NCI-H345 (cell line): Measurements from ENCODE around the gene C5orf15.
"Not testable (repeated sequence)": the region's sequence is repeated elsewhere in the genome, so short reads cannot be mapped to it uniquely, and the experiment has no call there.

Source experiments
- DNase-seq: peaks from one replicate; lab custom pipeline; 2025; lab: John Stamatoyannopoulos, UW

Gene C5orf15

GRCh38 chr5:133994297-133994989, 26.0 kb upstream of the C5orf15 start:
- DNase-seq, result no peak

DNA sequence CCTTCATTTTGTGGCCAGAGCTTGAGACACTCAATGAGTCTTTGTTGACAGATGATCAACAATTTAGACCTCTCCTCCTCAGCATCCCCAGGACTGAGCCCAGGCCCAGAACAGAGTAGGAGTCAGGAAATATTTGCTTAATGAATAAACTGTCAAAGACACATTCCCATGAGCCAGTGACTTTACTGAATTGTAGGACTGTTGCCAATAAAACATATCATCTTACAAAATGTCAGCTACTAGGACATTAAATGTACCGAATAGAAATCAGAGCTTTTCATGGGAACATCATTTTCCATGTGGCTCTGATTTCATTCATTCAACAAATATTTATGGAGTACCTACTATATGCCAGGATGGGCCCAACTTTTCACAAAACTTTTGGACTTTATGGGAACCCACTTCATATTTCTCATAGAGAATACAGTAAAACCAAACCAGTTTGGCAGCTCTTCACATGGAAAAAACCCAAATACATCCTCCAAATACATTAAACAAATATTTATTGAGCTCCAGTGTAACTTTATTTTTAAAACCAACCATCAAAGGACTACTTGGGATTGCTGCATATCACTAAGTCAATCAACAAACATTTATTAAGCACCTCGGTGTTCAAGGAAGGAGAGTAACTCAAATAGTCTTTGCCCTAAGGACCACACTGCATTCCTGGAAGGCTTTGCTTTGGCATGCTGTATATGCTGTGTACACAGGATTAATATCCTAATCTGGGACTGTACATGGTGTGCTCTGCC, 24.9 kb upstream of the C5orf15 start:
- DNase-seq, result peak; percentile 20

DNA sequence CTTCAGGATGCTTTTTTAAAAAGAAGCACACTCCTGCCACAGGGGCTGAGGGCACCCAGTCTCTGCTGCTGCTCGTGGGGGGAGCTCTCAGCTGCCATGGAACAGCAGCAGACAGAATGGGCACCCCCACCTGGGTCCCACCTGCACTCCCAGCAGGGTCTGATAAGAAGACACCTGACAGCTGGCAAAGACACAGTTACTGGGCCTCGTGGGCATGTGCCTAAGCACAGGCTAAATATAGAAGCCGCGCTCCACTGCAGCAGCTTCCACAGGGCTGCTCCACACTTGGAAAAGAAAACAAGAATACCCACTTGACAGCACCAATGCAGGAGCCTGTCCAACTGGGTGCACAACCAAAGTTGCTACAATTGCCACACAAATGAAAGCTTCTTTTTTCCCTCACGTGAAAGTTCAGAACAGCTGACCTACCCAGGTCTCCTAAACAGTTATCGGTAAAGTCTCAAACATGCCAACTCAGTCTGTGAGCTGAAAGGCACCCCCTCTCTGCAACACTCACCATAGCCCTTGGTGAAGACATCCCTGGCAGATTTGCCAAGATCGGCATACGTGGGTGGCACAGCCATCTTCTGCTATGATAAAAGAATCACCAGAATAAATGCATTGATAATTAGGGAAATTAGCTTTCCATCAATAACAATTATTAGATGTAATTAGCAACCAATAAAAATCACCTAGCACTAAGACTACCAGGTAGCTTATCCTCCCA, 24.2 kb upstream of the C5orf15 start:
- peak; percentile 79 for DNase-seq

- DNase-seq, result no peak
These were observed 22.9 kb upstream of the C5orf15 start for GRCh38 chr5:133991171-133991910.

DNA sequence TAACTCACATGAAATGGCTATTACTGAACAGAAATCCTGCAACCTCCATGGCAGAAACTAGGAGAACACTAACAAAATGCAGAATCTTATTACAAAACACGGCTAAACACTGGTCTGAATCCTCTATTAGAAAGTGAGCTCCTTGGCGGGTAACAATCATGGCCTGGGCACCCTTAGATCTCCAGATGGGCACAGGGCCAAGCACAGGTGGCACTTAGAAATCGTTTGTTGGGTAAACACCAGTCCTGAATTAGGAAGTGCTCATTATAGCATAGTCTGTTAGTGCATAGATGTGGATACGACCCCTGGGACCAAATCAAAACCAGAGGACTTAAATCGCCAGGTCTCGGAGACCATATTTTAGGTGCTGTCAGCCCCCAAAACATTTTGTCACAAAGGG, 22.0 kb upstream of the C5orf15 start:
- DNase-seq, result peak; percentile 63

GRCh38 chr5:133985540-133986180, 17.2 kb upstream of the C5orf15 start:
- DNase-seq, result no peak

DNA sequence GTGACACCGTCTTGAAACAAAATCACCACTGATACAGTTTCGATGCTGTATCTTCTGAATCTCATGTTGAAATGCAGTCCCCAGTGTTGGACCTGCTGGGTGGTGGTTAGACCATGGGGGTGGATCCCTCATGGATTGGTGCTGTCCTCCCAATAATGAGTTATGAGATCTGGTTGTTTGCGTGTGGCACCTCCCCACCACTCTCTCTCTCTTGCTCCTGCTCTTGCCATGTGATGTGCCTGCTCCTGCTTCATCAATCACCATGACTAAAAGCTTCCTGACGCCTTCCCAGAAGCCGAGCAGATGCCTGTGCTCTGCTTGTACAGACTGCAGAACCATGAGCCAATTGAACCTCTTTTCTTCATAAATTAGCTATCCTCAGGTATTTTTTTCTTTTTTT, 15.2 kb upstream of the C5orf15 start:
- DNase-seq, result no peak

- no peak for DNase-seq
These were observed 13.3 kb upstream of the C5orf15 start for GRCh38 chr5:133981714-133982113.

DNA sequence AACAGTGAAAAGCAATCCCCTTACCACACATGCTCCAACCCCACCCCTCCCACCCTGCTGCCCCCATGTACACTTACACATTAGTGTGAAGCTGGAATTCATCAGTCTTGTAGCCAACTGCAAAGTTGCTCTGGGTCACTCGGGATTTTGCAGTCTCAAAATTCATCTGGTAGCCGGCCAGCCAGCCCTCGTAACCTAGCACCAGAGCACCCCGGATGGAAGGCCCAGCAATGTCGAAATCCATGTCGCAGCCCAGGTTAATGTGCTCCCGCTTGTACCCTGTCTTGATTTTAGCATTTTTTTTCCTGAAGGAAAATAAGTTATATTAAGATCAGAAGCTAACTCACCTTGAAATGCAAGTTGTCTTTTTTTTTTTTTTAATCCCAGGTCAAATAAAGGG, 12.2 kb upstream of the C5orf15 start:
- DNase-seq, result no peak

GRCh38 chr5:133978943-133979342, 10.5 kb upstream of the C5orf15 start:
- no peak for DNase-seq

DNA sequence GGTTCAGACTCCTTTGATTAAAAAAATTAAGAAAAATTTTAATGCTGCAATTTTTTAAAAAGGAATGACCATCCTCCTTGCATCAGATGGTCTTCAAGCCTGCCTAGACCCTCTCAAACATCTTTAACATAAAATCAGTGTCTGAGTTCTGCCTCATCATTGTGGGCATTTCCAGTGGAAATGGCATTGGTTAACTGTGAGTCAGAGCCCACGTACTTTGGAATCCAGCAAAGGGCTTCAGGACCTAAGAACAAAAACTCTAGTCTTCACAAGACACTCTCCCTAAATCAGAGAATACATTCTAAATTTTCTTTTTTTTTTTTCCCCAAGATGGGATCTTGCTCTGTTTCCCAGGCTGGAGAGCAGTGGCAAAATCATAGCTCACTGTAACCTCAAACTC, 9.4 kb upstream of the C5orf15 start:
- DNase-seq, result no peak

DNA sequence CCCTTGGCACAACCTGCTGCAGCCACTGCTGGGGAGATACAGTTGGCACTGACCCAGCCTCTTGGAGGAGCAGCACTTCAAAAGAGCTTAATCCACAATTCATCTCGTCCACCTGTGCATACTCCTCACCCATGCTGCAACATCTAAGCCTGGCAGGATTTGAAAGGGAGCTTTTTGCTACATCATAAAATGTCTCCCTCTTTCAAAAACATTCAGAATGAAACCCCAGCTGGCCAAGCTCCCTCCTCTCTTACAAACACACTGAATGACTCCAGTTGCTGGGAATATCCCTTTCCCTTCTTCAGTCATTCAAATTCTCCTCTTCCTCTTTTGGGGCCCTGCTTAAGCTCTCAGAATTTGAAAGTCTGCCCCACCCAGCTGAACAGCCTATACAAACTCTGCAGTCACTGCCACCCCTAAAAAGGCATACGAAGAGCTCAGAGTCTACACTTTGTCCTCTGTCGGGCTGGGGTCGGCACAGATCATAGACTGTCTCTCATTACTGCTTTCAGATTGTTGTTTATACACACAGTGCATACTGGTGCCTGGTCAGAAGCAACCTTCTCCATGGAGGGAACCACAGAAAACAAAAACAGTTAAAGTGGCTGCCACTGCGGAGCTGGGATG, 8.8 kb upstream of the C5orf15 start:
- peak; percentile 40 for DNase-seq

DNA sequence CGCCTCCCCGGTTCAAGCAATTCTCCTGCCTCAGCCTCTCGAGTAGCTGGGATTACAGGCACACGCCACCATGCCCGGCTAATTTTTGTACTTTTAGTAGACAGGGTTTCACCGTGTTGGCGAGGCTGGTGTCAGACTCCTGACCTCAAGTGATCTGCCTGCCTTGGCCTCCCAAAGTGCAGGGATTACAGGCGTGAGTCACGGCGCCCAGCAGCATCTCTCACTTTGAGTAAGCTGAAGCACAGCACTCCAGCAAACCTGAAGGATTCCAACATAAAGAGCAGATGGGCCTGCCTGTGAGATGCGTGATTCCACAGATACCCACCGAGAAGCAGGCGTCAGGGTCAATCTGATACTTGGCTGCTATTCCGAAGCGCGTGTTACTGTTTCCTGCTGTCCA, 7.1 kb upstream of the C5orf15 start:
- not testable (repeated sequence) for DNase-seq

GRCh38 chr5:133974142-133974541, 5.7 kb upstream of the C5orf15 start:
- DNase-seq, result no peak

- no peak for DNase-seq
These were observed 2.0 kb upstream of the C5orf15 start for GRCh38 chr5:133970325-133970909.

DNA sequence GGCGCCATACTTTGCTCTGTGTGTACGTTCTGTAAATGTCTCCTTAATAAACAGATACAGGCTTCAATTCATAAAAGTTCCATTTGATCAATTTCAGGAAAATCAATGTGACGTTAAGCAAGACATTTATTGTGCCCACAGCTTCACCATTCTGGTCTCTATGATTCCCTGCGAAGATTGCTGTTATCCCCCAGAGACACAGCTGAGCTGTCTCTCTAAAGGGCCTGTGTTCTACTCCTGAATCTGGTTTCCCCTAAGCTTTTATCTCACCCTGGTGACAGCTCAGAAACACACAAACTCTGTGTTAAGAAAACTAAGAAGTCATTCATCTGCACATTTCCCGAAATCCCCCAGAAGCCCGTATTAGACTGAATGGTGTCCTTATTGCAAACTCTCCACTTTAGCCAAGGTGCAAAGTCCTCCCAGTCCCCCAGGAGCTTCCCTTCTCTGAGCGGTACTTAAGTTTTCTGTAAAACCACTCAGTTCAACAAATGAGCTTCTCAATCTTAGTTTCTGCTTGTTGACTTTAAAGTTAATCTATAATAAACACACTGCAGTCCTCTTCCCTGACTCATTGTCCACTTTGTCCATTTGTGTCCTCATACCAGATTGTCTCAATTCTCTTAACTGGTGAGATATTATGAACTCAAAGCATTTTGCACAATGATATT, 1.4 kb upstream of the C5orf15 start:
- DNase-seq, result no peak

DNA sequence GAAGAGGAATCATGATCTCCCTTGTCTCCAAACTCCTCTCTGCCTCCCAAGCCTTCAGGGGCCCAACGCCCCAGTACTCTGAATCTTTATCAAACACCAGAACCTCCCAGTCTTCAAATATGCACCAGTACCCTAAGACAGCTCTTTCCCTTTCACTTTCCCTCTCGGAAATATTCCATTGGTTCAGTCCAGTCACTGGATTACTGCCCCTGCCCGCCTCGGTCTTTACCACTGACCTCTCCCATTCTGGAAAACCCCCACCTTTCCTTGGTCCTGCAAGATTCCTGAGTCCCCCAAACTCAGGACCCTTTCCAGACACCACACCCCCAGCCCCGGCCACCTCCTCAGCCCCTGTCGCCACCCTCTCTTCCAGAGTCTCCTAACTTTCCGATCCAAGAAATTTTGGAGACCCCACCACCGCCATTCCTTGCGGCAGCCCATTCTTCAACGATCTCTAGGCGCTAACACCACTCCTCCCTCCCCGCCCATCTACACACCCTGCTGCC, 674 bp downstream of the C5orf15 start:
- no peak for DNase-seq

GRCh38 chr5:133967124-133967523, 1.3 kb downstream of the C5orf15 start:
- no peak for DNase-seq

- DNase-seq, result no peak
These were observed 2.3 kb downstream of the C5orf15 start for GRCh38 chr5:133966090-133966489.

DNA sequence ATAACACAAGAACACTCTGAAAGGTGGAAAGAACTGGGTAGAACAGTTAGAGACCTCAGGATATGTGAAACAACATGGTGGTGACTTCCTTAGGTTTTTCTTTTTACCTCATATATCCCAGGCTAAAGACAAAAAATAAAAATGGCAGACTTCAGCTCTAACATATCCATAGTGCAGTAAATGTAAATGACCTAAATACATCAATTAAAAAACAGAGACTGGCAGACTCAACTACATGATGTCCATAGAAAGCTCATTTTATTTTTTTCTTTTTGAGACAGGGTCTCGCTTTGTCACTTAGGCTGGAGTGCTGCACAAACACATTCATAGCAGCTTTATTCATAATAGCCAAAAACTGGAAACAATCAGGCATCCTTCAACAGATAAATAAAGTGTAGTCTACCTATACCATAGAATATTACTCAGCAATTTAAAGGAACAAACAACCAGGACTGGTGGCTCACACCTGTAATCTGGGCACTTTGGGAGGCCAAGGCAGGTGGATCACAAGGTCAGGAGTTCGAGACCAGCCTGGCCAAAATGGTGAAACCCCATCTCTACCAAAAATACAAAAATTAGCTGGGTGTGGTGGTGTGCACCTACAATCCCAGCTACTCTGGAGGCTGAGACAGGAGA, 4.8 kb downstream of the C5orf15 start:
- no peak for DNase-seq
